Left kidney (tissue), 8 donors: ENCODE data around the gene DPP3. TPM values are rescaled to one million over a fixed set of nuclear protein-coding genes. Genes with fewer than 3 reads are reported as not detected.
A peak's percentile ranks its signal among the peaks of the same experiment; 100 is the strongest.
"Not testable (repeated sequence)": the region's sequence is repeated elsewhere in the genome, so short reads cannot be mapped to it uniquely, and the experiment has no call there.

ENCODE experiments used
- DNase-seq: peaks from one replicate; pipeline ENCODE4 v3.0.0-alpha.2; 2013
- long read RNA-seq, 8 donors: transcript quantifications; one replicate each; lab custom pipeline, GENCODE V29; 2026
- polyA plus RNA-seq: library from polyadenylated mRNA; unstranded; fragments of 120-200 nt; gene quantifications from one replicate; pipeline ENCODE4 v1.2.1, GENCODE V29; 2013; ENCODE audit not compliant: insufficient read length

The DPP3 gene, protein sequence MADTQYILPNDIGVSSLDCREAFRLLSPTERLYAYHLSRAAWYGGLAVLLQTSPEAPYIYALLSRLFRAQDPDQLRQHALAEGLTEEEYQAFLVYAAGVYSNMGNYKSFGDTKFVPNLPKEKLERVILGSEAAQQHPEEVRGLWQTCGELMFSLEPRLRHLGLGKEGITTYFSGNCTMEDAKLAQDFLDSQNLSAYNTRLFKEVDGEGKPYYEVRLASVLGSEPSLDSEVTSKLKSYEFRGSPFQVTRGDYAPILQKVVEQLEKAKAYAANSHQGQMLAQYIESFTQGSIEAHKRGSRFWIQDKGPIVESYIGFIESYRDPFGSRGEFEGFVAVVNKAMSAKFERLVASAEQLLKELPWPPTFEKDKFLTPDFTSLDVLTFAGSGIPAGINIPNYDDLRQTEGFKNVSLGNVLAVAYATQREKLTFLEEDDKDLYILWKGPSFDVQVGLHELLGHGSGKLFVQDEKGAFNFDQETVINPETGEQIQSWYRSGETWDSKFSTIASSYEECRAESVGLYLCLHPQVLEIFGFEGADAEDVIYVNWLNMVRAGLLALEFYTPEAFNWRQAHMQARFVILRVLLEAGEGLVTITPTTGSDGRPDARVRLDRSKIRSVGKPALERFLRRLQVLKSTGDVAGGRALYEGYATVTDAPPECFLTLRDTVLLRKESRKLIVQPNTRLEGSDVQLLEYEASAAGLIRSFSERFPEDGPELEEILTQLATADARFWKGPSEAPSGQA
- 24.3 TPM for polyA plus RNA-seq
- long read RNA-seq, donor 1, partial matches to known transcripts, result 8 of 15 reads
- long read RNA-seq, donor 1, other reads (novel, unspliced or antisense), result 0 of 15 reads
- long read RNA-seq, donor 2, partial matches to known transcripts, result 0 of 2 reads
- long read RNA-seq, donor 2, other reads (novel, unspliced or antisense), result 0 of 2 reads
- long read RNA-seq, donor 3, partial matches to known transcripts, result 0 of 5 reads
- long read RNA-seq, donor 3, other reads (novel, unspliced or antisense), result 5 of 5 reads
- long read RNA-seq, donor 4, result 0 reads
- long read RNA-seq, donor 5, partial matches to known transcripts, result 12 of 15 reads
- long read RNA-seq, donor 5, other reads (novel, unspliced or antisense), result 0 of 15 reads
- long read RNA-seq, donor 6, partial matches to known transcripts, result 0 of 3 reads
- long read RNA-seq, donor 6, other reads (novel, unspliced or antisense), result 0 of 3 reads
- long read RNA-seq, donor 7, partial matches to known transcripts, result 0 of 6 reads
- long read RNA-seq, donor 7, other reads (novel, unspliced or antisense), result 0 of 6 reads
- long read RNA-seq, donor 8, partial matches to known transcripts, result 0 of 1 reads
- long read RNA-seq, donor 8, other reads (novel, unspliced or antisense), result 0 of 1 reads

DNA sequence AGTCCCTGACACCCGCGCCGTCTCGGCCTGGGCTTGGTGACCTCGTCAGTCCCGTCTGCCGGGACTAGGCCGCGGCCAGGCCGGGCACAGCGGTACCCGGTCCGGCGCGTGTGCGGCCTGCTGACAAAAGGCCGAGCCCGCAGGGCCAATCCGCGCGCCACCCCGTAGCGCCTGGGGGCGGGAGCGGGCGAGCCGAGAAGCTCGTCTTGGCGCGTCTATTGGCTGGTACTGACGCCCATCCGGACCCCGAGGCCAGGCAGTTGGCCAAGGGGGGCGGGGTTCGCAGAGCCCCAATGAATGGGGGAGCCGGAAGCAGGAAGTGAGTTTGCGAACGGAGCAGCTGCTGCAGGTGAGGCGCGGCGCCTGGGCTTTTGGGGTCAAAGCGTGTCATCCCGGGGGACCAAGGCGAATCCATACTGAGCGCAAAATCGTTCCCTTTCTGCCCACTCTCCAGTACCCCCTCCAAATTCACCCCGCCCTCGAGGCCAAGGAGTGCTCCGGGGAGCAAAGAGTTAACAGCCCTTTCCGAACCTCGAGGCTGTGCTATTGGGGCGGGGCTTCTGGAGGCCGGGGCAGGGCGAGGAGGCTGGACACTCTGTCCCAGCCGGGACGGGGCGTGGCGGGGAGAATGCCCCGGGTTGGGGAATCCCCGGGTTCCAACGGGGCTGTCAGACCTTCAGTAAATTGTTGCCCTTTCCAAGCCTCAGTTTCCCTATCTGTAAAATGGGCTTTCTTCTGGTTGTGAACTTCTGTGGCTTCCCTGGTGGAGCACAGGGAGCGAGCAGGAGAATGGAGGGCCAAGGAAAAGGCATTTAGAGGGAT, at the start of gene DPP3:
TSS of gene DPP3 (plus strand) at position 318 of the 822 bp plus-strand sequence. CDS start 1,767 bp downstream, outside the sequence.
- peak; percentile 94 for DNase-seq

DNA sequence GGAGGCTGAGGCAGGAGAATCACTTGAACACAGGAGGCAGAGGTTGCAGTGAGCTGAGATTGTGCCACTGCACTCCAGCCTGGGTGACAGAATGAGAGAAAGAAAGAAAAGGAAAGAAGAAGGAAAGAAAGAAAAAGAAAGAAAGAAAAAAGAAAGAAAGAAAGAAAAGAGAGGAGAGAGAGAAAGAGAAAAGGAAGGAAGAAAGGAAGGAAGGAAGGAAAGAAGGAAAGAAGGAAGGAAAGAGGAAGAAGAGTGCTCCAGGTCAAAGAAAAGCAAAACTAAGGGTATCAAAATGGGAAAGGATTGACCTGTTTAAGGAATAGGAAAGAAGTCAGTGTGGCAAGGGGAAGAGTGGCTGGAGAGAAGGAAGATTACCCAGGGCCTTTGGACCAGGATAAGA, 48.9 kb upstream of the DPP3 start:
- not testable (repeated sequence) for DNase-seq

DNA sequence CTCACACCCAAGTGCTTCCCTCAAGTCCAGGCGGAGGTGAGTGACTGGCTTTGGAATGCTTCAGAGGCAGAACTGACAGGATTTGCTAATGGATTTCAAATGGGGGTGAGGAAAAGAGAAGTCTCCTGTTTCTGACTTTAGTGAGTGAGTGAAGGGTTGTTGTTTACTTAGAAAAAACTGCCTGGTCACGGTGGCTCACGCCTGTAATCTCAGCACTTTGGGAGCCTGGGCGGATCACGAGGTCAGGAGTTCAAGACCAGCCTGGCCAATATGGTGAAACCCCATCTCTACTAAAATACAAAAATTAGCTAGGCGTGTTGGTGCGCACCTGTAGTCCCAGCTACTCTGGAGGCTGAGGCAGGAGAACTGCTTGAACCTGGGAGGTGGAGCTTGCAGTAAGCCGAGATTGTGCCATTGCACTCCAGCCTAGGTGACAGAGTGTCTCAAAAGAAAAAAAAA, 48.3 kb upstream of the DPP3 start:
- not testable (repeated sequence) for DNase-seq

DNA sequence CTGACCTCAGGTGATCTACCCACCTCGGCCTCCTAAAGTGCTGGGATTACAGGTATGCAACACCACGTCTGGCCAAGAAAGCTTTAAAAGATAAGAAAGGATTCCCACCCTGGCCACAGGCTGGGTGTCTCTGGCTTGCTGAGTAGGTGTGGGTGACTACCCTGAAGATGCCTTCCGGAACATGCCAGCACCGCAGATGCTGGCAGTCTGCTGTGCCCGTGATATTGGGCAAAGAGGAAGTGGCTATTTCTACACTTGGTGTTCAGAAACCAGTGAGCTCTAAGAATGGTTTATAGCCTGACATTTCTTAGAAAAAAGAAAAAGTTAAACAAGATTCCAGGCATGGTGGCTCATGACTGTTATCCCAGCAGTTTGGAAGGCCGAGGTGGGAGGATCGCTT, 47.6 kb upstream of the DPP3 start:
- no peak for DNase-seq

DNA sequence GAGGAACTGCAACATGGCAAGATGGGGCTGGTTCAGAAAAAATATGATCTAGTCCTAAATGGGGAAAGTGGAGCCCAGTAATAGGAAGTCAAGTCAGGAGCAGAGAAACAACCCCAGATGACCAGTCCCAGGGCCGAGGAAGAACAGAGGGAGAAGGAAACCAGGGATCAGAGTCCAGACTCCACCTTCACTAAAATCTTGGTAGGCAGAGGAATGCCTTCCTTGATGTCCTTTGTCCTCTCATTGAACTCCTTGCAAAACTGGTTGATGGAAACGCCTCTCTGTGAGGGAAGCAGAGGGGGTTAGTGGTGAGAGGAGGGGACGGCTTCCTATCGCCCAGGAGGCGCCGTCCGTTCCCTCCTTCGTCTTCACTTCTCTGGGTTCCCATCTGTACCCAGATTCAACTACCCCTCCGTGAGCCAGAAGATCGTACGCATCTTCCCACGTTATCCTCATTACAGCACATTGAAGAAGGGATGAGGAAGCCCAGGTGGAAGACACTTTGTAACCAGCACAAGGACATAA, 42.2 kb upstream of the DPP3 start:
- no peak for DNase-seq

DNA sequence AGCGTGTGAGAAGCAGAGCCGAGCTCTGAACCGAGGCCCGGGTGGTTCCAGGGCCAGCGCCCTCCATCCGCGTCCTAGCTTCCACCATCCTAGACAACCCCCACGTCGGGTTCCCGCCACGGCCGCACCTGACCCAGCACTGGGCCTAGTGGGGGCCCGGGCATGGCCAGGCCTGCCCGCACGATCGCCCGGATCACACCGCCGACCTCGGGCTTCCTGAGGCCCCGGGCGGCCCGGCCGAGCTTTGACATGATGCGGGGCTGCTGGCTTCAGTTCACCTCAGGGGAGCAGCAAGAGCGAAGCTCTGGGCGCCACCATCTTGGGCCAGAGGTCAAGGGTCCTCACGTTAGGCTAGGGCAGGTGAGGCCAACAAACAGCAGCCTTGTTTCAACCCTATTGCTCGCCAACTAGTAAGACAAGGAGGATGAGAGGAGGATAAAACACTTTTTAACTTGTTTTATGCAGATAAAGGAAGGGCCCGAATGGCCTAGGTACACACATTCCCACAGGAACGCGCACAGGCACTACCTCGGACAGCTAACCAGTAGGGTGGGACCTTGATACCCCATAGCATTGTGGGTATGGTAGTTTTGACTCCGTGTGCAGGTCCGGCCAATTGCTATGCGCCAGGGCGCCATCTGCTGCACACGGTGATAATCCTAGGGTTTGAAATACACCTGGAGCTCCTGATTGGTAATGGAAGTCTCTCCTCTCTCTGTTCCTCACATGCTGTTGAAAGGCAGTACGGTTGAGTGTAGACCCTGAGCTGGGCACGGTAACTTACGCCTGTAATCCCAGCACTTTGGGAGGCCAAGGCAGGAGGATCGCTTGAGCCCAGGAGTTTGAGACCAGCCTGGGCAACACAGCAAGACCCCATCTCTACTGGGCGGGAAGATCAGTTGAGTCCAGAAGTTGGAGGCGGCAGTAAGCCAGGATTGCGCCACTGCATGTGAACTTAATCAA, 41.4 kb upstream of the DPP3 start, which contains the start of gene MRPL11:
TSS of gene MRPL11 (minus strand) at position 345 of the 963 bp plus-strand sequence. CDS start at position 251, 94 bp downstream.
- DNase-seq, result peak; percentile 96

DNA sequence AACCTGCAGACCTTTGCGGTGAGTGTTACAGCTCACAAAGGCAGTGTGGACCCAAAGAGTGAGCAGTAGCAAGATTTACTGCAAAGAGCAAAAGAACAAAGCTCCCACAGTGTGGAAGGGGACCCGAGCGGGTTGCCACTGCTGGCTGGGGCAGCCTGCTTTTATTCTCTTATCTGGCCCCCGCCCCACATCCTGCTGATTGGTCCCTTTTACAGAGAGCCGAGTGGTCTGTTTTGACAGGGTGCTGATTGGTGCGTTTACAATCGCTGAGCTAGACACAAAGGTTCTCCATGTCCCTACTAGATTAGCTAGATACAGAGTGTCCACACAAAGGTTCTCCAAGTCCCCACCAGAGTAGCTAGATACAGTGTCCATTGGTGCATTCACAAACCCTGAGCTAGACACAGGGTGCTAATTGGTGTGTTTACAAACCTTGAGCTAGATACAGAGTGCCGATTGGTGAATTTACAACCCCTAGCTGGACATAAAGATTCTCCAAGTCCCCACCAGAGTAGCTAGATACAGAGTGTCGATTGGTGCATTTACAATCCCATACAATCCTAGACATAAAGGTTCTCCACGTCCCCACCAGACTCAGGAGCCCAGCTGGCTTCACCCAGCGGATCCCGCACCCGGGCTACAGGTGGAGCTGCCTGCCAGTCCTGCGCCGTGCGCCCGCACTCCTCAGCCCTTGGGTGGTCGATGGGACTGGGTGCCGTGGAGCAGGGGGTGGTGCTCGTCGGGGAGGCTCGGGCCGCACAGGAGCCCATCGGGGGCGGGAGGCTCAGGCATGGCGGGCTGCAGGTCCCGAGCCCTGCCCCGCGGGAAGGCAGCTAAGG, 39.9 kb upstream of the DPP3 start:
- DNase-seq, result not testable (repeated sequence)

DNA sequence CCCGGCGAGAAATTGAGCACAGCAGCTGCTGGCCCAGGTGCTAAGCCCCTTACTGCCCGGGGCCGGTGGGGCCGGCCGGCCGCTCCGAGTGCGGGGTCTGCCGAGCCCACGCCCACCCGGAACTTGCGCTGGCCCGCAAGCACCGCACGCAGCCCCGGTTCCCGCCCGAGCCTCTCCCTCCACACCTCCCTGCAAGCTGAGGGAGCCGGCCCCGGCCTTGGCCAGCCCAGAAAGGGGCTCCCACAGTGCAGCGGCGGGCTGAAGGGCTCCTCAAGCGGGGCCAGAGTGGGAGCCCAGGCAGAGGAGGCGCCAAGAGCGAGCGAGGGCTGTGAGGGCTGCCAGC, 39.3 kb upstream of the DPP3 start:
- not testable (repeated sequence) for DNase-seq

DNA sequence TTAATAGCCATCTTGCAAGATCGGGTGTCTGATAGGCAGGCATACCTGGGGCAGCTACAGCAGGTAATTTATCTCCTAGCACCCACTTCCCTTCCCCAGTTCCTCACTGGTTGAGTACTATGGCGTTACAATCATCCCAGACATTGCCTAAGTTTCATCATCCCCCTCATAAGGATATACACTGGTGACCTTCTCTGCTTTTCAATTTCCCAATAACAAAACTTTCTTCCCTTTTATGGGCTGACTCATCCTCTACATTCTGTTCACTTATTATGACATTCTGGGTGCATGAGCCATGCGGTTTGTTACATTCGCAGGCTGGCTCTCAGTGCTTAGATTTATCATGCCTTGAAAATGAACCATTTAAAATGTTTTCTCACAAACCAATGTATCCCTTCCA, 36.6 kb upstream of the DPP3 start:
- no peak for DNase-seq

DNA sequence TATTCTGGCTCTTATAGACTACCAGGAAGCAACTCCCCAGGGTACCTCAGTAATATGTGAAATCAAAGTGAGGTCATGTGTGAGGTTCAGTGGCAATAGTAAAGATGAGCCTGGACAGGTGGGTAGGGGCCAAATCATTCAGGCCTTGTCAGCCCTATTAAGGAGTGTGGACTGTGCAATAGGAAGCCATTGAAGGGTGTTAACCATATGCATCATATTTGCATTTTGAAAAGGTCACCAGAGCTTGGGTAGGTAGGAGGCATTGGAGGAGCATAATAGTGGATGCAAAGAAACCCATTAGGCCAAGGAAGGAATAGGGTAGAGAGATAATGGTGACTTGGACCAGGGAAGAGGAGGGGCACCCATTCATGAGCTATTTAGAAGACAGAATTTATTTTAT, 33.2 kb upstream of the DPP3 start:
- DNase-seq, result no peak

DNA sequence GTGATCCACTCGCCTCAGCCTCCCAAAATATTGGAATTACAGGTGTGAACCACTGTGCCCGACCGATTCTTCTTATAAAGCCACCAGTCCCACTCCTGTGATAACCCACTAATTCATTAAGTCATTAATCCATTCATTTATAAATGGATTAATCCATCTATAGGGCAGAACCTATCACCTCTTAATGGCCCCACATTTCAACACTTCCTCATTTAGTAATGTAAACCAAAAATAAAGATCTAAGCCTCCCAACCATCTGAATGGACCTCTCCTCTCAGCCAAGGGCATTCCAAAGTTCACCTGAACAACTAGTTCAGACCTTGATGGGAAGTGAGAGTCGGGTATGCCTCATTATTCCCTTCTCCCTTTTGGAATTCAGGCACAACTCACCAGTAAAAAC, 31.7 kb upstream of the DPP3 start:
- no peak for DNase-seq

DNA sequence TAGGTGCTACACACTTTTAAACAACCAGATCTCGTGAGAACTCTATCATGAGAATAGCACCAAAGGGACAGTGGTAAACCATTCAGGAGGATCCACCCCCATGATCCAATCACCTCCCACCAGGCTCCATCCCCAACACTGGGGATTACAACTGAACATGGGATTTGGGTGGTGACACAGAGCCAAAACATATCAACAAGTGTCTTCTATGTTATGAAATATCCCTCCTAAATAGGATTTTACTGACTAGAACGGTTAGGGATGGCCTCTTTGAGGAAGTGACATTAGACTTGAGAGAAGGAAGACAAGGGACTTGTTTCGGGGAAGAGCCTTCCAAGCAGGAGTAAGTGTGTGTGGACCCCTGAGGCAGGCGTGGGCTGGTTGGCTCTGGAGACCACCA, 29.7 kb upstream of the DPP3 start:
- DNase-seq, result no peak

DNA sequence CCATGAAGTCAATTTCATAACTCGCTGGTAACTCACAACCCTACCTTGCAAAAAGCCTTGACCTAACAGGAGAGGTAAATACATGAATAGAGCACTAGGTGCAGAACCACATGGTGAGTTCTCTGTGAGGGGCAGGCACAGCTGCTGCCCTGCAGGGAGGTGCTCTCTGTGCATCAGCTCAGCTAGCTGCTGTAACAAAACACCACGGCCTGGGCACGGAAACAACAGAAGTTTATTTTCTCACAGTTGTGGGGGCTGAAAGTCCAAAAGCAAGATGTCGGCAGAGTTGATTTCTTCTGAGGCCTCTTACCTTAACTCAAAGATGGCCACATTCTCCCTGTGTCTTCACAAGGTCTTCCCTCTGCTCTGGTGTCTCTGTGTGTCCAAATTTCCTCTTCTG, 28.6 kb upstream of the DPP3 start:
- DNase-seq, result no peak

DNA sequence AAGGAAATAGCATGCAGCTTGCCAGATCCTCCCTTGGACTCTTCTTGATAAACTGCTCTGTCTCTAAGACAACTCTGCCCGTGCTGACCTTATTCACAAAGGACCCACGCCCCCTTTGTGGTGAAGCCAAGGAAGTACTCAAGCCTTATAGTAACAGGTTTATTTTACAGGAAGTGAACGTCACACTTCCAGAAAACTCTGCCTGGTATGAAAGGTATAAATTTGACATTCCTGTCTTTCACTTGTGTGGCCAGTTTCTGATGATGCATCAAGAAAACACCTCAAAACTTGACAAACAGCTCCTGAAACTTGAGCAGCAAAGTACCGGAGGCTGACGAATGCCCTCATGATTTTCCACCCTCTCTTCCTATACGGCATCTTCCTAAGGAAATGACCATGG, 26.0 kb upstream of the DPP3 start:
- DNase-seq, result no peak

DNA sequence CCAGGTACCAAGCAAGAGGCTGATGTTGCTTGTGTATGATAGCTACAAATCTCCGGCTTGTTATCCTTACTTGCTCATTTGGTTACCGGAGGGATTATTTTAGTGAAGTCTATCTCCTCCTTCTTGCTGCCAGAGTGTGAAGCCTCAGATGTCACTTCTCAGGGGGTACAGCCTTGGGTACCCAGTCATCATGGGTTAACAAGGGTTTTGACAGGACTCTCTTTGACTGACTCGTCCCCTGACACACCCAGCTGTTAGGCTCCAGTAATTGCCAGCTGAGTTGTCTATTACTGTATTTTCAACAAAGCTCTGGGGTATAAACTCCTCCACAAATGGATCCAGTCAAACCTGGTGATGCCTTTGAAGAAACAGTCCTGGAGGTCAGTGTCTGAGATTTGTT, 25.4 kb upstream of the DPP3 start:
- no peak for DNase-seq

DNA sequence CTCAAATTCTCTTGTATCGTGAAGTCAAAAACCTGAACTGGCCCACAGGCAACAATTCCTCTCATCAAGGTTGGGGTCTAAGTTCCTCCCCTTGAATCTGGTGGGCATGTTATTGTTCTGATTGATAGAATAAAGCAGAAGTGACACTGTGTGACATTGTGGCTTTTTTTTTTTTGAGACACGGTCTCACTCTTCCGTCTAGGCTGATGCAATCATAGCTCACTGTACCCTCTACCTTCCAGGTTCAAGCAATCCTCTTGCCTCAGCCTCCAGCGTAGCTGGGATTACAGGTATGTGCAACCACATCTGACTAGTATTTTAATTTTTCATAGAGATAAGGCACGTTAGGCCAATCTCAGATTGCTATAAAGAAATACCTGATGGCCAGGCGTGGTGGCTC, 22.4 kb upstream of the DPP3 start:
- DNase-seq, result no peak

DNA sequence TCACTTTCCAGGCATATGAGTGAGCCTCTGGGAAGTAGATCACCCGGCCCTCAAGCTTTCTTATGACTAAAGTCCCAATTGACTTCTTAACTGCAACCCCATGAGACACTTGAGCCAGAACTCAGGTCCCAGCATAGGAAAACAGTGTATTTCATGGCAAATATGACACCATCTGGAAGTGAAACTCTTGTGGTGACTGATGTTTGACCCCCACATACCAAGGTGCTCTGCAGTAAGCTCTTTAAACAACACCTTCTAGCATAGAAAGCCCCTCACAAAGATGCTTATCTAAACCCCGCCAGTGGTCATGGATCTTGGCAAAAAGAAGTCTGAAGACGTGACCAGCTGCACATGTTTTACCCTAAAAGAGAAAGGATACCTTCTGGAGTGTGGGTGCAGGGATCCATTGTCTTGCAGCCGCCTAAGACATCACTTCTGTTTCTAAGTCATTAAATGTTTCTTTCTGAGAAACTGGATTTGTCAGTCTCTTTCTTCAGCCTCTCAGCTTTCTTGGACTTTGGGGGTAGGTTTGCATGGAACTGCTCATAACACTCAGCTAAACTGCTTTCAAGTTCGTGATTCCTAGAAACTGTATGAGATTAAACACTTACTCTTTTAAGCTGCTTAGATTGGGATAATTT, 21.0 kb upstream of the DPP3 start:
- DNase-seq, result no peak

DNA sequence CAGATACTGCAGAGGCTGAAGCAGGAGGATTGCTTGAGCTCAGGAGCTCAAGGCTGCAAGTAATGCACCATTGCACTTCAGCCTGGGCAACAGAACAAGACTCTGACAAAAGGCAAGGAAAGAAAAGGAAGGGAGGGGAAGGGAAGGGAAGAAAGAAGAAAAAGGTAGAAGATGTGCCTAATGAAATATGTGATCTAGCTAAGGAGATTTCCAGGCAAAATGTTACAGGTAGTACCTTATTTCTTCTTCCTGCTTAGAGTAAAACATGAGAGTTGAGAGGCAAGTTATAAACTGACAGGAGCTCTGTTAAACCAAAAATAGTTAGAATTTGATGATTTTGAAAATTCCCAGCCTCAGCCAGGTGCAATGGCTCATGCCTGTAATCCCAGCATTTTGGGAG, 18.2 kb upstream of the DPP3 start:
- DNase-seq, result no peak
